ENCODE data around the gene RAB22A. TPM values are rescaled to one million over a fixed set of nuclear protein-coding genes. Genes with fewer than 3 reads are reported as not detected.

The RAB22A gene
- total and polyA plus RNA-seq, 9 of the 15 experiments (the other 6 are each of a cell fraction or from before 2014, with no cell fraction given) = 1.1 to 8.0 (median 6.7) TPM

DNA sequence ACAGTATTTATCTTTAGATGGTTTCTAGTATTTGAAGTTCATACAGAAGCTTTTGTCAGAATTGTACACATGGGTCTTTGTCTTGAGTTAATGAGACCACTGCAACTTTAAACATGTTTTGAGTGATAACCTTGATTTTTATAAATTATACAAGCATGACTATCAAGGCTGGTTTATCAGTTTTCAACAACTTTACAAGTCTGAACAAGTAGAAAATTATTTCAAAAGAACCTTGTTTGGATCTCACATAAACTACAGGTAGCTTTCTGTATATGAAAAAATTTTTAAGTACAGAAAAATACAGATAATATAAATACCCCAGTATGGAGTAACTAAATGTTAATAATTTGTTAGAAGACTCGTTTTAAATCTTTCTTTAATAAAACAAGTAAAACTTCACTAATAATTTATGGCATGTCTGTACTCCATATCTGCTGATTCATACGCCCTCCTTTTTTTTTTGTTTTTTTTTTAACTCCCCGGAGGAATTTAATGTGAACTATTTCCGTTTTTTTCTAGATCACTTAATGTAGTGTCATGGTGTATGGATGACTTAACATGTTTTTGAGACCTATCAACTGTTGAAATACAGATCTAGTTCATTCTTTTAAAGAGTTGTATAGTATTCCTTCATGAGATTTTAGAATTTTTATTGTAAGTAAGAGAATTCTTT is 97.8 kb downstream of the RAB22A start (continued):
- TF ChIP-seq ZNF318 (IDR thresholded peaks at IDR 0.05; ENCODE audit: borderline replicate concordance in 1 of 2, low read depth in 1 of 2) (no peak), RBFOX2 (IDR thresholded peaks at IDR 0.05; ENCODE audit: low read depth, low read length) (no peak)
